Measurements from ENCODE around the gene CLDN24.

The CLDN24 gene

DNA sequence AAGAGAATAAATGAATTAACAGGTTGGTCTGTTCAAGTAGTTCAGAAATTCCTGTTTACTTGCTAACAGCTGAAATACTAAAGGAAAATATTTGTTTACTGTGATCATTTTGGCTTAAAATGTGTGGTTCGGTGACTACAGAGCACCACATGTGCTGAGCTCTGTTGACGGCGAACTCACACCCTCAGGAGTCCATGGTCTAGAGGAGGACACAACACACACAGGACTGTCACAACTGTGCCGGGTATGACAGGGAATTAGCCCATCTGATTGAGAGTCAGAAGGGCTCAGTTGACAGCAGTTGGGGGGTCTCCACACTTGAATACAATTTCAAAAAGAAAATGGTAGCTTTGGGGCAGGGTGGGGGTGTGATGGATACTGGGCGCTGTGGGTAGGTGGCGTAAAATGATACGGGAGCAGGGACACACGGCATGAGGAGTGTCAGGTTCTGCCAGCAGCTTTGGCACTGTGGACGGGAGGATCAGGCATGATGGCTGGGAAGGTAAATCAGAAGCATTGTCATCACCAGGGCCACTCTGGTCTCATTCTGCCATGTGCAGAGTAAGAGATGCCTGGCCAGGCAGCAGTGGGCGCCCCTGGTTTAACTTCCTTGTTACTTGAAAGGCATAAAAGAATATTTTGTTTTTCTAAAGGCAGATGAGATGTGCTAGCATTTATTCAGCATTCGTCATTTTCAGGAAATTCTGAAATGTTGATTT is 35.5 kb downstream of the CLDN24 start:
- DNase-seq (ENCODE audit: extremely low read depth in 1 of 2, low read depth in 1 of 2), result no peak

DNA sequence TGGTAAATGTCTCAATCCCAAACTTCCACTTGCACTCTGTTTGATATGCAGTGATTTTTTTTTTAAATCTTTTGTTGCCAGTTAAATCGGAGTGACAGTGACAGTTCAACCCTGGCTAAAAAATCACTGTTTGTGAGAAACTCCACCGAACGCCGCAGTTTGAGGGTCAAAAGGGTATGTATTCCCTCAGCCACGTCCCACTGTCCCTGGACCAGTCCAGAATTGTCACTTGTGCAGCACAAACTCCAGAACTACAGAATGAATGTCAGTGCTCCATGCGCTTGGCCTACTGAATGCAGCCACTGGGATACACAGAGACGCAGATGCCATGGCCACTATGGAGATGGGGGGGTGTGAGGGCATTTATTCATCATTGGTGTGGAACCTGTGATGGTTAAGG is 36.3 kb downstream of the CLDN24 start:
- DNase-seq (ENCODE audit: extremely low read depth in 1 of 2, low read depth in 1 of 2), result no peak

DNA sequence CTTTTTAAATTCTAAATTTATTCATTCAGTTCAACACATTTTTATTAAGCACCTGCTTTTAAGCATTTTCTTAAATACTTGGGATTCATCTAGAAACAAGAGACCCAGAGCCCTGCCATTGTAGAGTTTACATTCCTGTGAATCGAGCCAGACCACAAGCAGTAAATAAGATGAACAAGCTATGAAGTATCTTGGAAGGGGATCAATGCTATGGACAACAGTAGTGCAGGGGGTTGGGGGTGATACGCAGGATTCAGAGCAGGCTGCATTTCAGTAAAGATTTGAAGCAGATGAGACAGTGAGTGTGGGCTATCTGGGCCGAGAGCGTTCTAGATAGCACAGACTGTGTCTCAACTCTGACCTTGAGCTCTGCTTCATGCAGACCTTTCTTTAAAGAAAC is 37.3 kb downstream of the CLDN24 start:
- DNase-seq (ENCODE audit: extremely low read depth in 1 of 2, low read depth in 1 of 2), result no peak

DNA sequence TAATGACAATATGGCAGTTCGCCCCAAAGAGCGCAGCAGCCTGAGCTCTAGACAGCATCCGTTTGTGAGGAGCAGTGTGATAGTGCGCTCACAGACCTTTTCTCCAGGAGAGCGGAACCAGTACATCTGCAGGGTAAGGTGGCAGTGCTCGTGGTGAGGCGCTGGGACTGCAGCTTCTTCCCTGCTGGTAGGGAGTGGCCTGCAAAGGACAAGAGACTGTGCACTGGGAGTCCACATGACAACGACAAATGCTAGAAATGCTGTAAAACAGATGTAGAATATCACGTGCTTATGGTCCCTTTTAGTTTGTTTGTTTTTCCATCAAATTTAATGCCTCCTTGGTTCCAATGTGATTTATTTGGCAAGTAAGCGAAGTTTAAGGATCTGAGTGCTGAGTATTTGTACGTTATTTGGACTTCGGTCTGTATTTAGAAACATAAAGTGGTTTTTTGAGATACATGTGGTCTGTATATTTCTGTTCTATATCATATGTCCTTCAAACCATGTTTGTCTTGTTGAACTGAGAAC is 37.9 kb downstream of the CLDN24 start:
- DNase-seq (ENCODE audit: extremely low read depth in 1 of 2, low read depth in 1 of 2), result no peak

DNA sequence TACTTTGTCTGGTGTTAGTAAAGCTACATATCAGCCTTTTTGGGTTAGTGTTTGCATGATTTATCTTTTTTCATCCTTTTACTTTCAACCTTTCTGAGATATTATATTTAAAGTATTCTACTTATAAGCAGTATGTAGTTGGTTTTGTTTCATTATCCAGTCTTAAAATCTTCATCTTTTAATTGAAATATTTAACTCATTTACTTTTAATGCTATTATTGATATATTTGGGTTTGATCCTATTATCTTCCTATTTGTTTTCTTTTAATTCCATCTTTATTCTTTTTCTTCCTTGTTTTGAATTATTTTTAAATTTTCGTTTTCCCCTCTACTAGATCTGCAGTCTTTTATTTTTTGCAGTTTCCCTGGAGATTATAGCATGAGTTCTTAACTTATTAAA is 46.1 kb downstream of the CLDN24 start:
- DNase-seq (ENCODE audit: extremely low read depth in 1 of 2, low read depth in 1 of 2), result no peak

DNA sequence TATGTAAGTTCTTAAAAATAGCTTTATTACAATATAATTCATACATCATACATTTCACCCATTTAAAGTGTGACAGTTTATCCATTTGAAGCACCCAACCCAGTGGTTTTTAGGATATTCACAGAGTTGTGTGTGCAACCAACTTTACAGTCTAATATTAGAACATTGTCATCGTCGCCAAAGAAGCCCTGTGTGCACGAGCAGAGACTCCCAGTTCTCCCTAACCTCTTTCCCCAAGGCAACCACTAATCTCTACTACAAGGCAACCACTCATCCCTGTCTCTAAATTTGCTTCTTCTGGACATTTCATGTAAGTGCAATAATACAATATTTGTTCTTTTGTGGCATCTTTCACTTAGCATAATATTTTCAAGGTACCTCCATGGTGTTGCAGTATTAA is 49.8 kb downstream of the CLDN24 start:
- DNase-seq (ENCODE audit: extremely low read depth in 1 of 2, low read depth in 1 of 2), result no peak
